GM18508 (cell line): ENCODE data around the gene RAB33B.

Source experiments
- ATAC-seq: cut with Tn5 transposase; IDR thresholded peaks from one replicate; pipeline ENCODE4 v1.9.1; 2021; ENCODE audit warnings: moderate number of reproducible peaks; ENCODE audit not compliant: insufficient read depth, unreplicated experiment

Gene RAB33B

GRCh38 chr4:139503622-139504166 lies 49.8 kb downstream of the RAB33B start:
- ATAC-seq = no peak

- no peak for ATAC-seq
These were observed 52.9 kb downstream of the RAB33B start for GRCh38 chr4:139506774-139507173.

GRCh38 chr4:139508581-139509237 lies 54.8 kb downstream of the RAB33B start:
- ATAC-seq = no peak

GRCh38 chr4:139509727-139510410 lies 55.9 kb downstream of the RAB33B start:
- no peak for ATAC-seq

- no peak for ATAC-seq
These were observed 57.4 kb downstream of the RAB33B start for GRCh38 chr4:139511320-139511719.

GRCh38 chr4:139514382-139515059 lies 60.6 kb downstream of the RAB33B start:
- no peak for ATAC-seq

GRCh38 chr4:139515531-139515958 lies 61.6 kb downstream of the RAB33B start:
- ATAC-seq = no peak

- no peak for ATAC-seq
These were observed 68.0 kb downstream of the RAB33B start for GRCh38 chr4:139521754-139522401.

GRCh38 chr4:139522457-139522856 lies 68.5 kb downstream of the RAB33B start:
- no peak for ATAC-seq

GRCh38 chr4:139523076-139523475 lies 69.2 kb downstream of the RAB33B start:
- ATAC-seq = no peak

GRCh38 chr4:139524062-139524631 lies 70.2 kb downstream of the RAB33B start:
- no peak for ATAC-seq

- no peak for ATAC-seq
These were observed 71.5 kb downstream of the RAB33B start for GRCh38 chr4:139525414-139525813.
